A549 (cell line): ENCODE results near the gene MADD. TPM values are rescaled to one million over a fixed set of nuclear protein-coding genes. Genes with fewer than 3 reads are reported as not detected.
A peak's percentile ranks its signal among the peaks of the same experiment; 100 is the strongest.

ENCODE experiments used
- BHLHE40 ChIP-seq: IDR thresholded peaks from 2 replicates; pipeline ENCODE4 v1.6.1; 2012; ENCODE audit warnings: low read depth, low read length, inconsistent platforms
- CBX2 ChIP-seq: fragments of 200-600 bp; sonication (generic); IDR thresholded peaks from 2 replicates; pipeline ENCODE4 v1.6.1; 2016; ENCODE audit warnings: low read depth, mild to moderate bottlenecking, borderline replicate concordance
- CBX8 ChIP-seq: fragments of 200-600 bp; sonication (generic); IDR thresholded peaks from 2 replicates; pipeline ENCODE4 v1.6.1; 2016
- CHD2 ChIP-seq: fragments of 150-350 bp; IDR thresholded peaks from 2 replicates; pipeline ENCODE4 v1.6.1; 2014; ENCODE audit warnings: low read length; ENCODE audit not compliant: partially characterized antibody
- CTCF ChIP-seq: fragments of >200 bp; sonication (Bioruptor Twin); formaldehyde crosslinking; IDR thresholded peaks from 3 replicates; pipeline ENCODE4 v1.5.1; 2016
- EHF ChIP-seq: fragments of 250-450 bp; sonication (Bioruptor Pico); IDR thresholded peaks from 2 replicates; pipeline ENCODE4 v1.5.0; 2020; ENCODE audit warnings: mild to moderate bottlenecking
- ESRRA ChIP-seq: fragments of 150-350 bp; IDR thresholded peaks from 2 replicates; pipeline ENCODE4 v1.6.1; 2014; ENCODE audit warnings: mild to moderate bottlenecking, low read length, borderline replicate concordance
- FOSB ChIP-seq: fragments of 250-450 bp; sonication (Bioruptor Pico); IDR thresholded peaks from 2 replicates; pipeline ENCODE4 v1.5.0; 2020; ENCODE audit warnings: mild to moderate bottlenecking, moderate library complexity
- FOSL2 ChIP-seq, 2 experiments: fragments of 450-650 bp in 1 of 2; fragments of >200 bp in 1 of 2; sonication (Bioruptor Twin) in 1 of 2; formaldehyde crosslinking; IDR thresholded peaks; 2 replicates each; pipeline versions ENCODE4 v1.5.0 to v1.6.1; 2016 to 2020; ENCODE audit warnings: mild to moderate bottlenecking in 1 of 2, moderate library complexity in 1 of 2
- HEYL ChIP-seq: fragments of 250-450 bp; sonication (Bioruptor Pico); IDR thresholded peaks from 2 replicates; pipeline ENCODE4 v1.8.0; 2021; ENCODE audit warnings: mild to moderate bottlenecking, moderate library complexity
- HOXA7 ChIP-seq: fragments of 250-450 bp; sonication (Bioruptor Pico); IDR thresholded peaks from 2 replicates; pipeline ENCODE4 v1.5.0; 2020; ENCODE audit warnings: mild to moderate bottlenecking, moderate library complexity
- HOXB5 ChIP-seq: fragments of 250-450 bp; sonication (Bioruptor Pico); IDR thresholded peaks from 2 replicates; pipeline ENCODE4 v1.5.0; 2020; ENCODE audit warnings: mild to moderate bottlenecking, moderate library complexity
- JUN ChIP-seq, 2 experiments: fragments of >200 bp; sonication (Bioruptor Twin); formaldehyde crosslinking; IDR thresholded peaks; 2 replicates in 1 of 2; 3 replicates in 1 of 2; pipeline ENCODE4 v1.6.1; 2016 to 2017
- KDM1A ChIP-seq: fragments of 200-600 bp; sonication (generic); IDR thresholded peaks from 2 replicates; pipeline ENCODE4 v1.6.1; 2016; ENCODE audit warnings: low read depth, mild to moderate bottlenecking
- KDM5A ChIP-seq: fragments of 200-600 bp; sonication (generic); IDR thresholded peaks from 2 replicates; pipeline ENCODE4 v1.6.1; 2016; ENCODE audit warnings: antibody characterized with exemption, mild to moderate bottlenecking
- NFE2L2 ChIP-seq: fragments of 150-350 bp; conservative IDR thresholded peaks from 2 replicates; pipeline ENCODE4 v1.6.1; 2014; ENCODE audit warnings: low read length
- NR3C1 ChIP-seq: fragments of >200 bp; sonication (Bioruptor Twin); formaldehyde crosslinking; IDR thresholded peaks from 3 replicates; pipeline ENCODE4 v1.6.1; 2017
- PBX3 ChIP-seq: IDR thresholded peaks from 2 replicates; pipeline ENCODE4 v1.6.1; 2012
- PHF8 ChIP-seq: fragments of 200-600 bp; sonication (generic); IDR thresholded peaks from 2 replicates; pipeline ENCODE4 v1.6.1; 2016; ENCODE audit warnings: low read depth, mild to moderate bottlenecking, antibody characterized with exemption, moderate library complexity, borderline replicate concordance
- POLR2A ChIP-seq: IDR thresholded peaks from 2 replicates; pipeline ENCODE4 v1.6.1; 2012; ENCODE audit warnings: mild to moderate bottlenecking, low read length
- POLR2AphosphoS2 ChIP-seq: conservative IDR thresholded peaks from 2 replicates; pipeline ENCODE4 v1.6.1; 2012; ENCODE audit warnings: low read length, improper control_type of control experiment, inconsistent platforms
- RAD21 ChIP-seq, 2 experiments: fragments of >200 bp in 1 of 2; sonication (Bioruptor Twin) in 1 of 2; formaldehyde crosslinking in 1 of 2; IDR thresholded peaks in 1 of 2; conservative IDR thresholded peaks in 1 of 2; 2 replicates in 1 of 2; 3 replicates in 1 of 2; pipeline ENCODE4 v1.6.1; 2012 to 2018; ENCODE audit warnings: inconsistent platforms in 1 of 2
- RARB ChIP-seq: fragments of 250-450 bp; sonication (Bioruptor Pico); IDR thresholded peaks from 2 replicates; pipeline ENCODE4 v1.8.0; 2021; ENCODE audit warnings: mild to moderate bottlenecking, moderate library complexity
- RNF2 ChIP-seq: fragments of 200-600 bp; sonication (generic); IDR thresholded peaks from 2 replicates; pipeline ENCODE4 v1.6.1; 2016; ENCODE audit warnings: low read depth, mild to moderate bottlenecking, antibody characterized with exemption, moderate library complexity, borderline replicate concordance
- SMC3 ChIP-seq: fragments of >200 bp; sonication (Bioruptor Twin); formaldehyde crosslinking; IDR thresholded peaks from 3 replicates; pipeline ENCODE4 v1.6.1; 2018; ENCODE audit warnings: inconsistent platforms
- SREBF2 ChIP-seq: fragments of 450-650 bp; IDR thresholded peaks from 2 replicates; pipeline ENCODE4 v1.6.1; 2014; ENCODE audit warnings: mild to moderate bottlenecking, moderate library complexity
- TP53 ChIP-seq: fragments of 250-450 bp; sonication (Bioruptor Pico); IDR thresholded peaks from 2 replicates; pipeline ENCODE4 v1.5.0; 2021; ENCODE audit warnings: mild to moderate bottlenecking, moderate library complexity
- ZC3H11A ChIP-seq: fragments of 450-650 bp; IDR thresholded peaks from 2 replicates; pipeline ENCODE4 v1.6.1; 2014; ENCODE audit warnings: antibody characterized with exemption, mild to moderate bottlenecking
- ZFP36 ChIP-seq: fragments of 450-650 bp; IDR thresholded peaks from 2 replicates; pipeline ENCODE4 v1.6.1; 2014; ENCODE audit warnings: borderline replicate concordance; ENCODE audit not compliant: partially characterized antibody
- polyA plus RNA-seq, 4 experiments: library from polyadenylated mRNA; depleted of rRNA in 3 of 4; stranded (reverse); fragments of >200 nt; fragmentation: RNase III in 1 of 4; extraction: RNeasy Plus Mini Kit Qiagen cat#74134 plus additional on column Dnase treatment in 1 of 4; gene quantifications; 2 replicates in 3 of 4; 3 replicates in 1 of 4; pipeline ENCODE4 v1.2.3, GENCODE V29; 2011 to 2017
- TF ChIP-seq, protein P1 (sequence below): fragments of >200 bp; sonication (Bioruptor Twin); formaldehyde crosslinking; IDR thresholded peaks from 3 replicates; pipeline ENCODE4 v1.6.1; 2016
- TF ChIP-seq, protein P2 (sequence below): IDR thresholded peaks from 2 replicates; pipeline ENCODE4 v1.6.1; 2012; ENCODE audit warnings: low read depth, borderline replicate concordance

The MADD gene
- polyA plus RNA-seq, 2 of the 4 experiments (the other 2 are of a cell fraction): 16.7 to 25.2 TPM

DNA sequence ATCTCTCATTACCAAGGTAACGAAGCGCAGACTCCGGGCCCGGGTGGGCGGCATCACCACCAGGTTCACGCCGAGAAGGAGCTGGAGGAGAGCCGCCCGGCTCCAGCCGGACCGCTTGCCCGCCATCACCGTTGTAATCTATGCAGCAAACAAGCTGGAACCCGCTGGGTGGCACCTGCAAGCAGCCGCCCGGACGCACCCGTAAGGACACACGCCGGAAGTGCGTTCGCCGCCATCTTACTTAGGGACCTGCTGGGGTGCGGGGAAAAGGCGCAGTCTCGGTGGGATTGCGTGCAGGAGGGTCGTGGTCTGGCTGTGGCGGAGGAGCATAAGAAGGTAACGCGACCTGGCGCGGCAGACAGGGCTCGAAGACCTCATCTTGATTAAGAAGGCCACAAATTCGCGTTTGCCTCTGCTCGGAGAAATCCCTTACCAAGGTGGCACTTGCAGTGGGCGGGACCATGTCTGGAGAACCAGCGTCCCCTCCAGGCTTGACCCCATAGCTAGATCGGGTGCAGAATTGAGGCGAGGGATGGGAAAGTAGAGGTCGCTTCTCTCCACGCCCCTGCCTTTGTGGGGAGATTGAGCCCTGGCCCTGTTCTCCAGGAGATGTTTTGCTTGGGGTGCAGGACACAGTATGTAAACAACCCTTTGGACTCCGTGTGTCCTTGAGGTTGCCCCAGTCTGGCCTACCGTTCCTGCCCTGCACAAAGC lies 21.1 kb upstream of the MADD start, which contains the start of gene ACP2 (continued):
- TF ChIP-seq CTCF (peak; percentile 35), SREBF2 (no peak), FOSB (no peak), RNF2 (no peak), HOXB5 (CRISPR knock-in tag) (peak; percentile 24; the same call in 1 of the 2 replicates), POLR2A (peak; percentile 83; the same call in 1 of the 2 replicates), KDM5A (peak; percentile 75), PBX3 (peak; percentile 80), NFE2L2 (no peak), ZFP36 (no peak), EHF (CRISPR knock-in tag) (no peak), ZC3H11A (no peak), HEYL (no peak), CBX8 (no peak), POLR2AphosphoS2 (no peak), KDM1A (no peak), RAD21 (conservative IDR thresholded peaks at IDR 0.05 in 1 of 2, IDR thresholded peaks at IDR 0.05 in 1 of 2) (peak; percentile 31 to 39; a peak in 4 of 5 replicates), FOSL2 (IDR thresholded peaks at IDR 0.05) (no peak), FOSL2 (CRISPR knock-in tag; IDR thresholded peaks at IDR 0.05) (no peak), PHF8 (peak; percentile 74; the same call in 1 of the 2 replicates), CHD2 (peak; percentile 53), RARB (CRISPR knock-in tag) (no peak), ESRRA (0 out of 2 replicates have a peak, but pooled peaks have one; percentile 20), NR3C1 (no peak), JUN (IDR thresholded peaks at IDR 0.05) (peak; percentile 63 to 94; a peak in 4 of 5 replicates), HOXA7 (CRISPR knock-in tag) (no peak), CBX2 (no peak), SMC3 (peak; percentile 36; the same call in 2 of the 3 replicates), BHLHE40 (no peak), TP53 (no peak)
- TF ChIP-seq, protein P1, sequence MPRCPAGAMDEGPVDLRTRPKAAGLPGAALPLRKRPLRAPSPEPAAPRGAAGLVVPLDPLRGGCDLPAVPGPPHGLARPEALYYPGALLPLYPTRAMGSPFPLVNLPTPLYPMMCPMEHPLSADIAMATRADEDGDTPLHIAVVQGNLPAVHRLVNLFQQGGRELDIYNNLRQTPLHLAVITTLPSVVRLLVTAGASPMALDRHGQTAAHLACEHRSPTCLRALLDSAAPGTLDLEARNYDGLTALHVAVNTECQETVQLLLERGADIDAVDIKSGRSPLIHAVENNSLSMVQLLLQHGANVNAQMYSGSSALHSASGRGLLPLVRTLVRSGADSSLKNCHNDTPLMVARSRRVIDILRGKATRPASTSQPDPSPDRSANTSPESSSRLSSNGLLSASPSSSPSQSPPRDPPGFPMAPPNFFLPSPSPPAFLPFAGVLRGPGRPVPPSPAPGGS: peak; percentile 63; the same call in 2 of the 3 replicates
- TF ChIP-seq, protein P2, sequence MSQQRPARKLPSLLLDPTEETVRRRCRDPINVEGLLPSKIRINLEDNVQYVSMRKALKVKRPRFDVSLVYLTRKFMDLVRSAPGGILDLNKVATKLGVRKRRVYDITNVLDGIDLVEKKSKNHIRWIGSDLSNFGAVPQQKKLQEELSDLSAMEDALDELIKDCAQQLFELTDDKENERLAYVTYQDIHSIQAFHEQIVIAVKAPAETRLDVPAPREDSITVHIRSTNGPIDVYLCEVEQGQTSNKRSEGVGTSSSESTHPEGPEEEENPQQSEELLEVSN: peak; percentile 79
